Activated CD4-positive, alpha-beta T cell treated with anti-CD3 and anti-CD28 coated beads, Interleukin-2, amount 50 U/mL, for 48 hours (primary cell): ENCODE results near the gene TEX28.
"Not testable (repeated sequence)": the region's sequence is repeated elsewhere in the genome, so short reads cannot be mapped to it uniquely, and the experiment has no call there.

Source experiments
- DNase-seq, 2 experiments: peaks; one replicate each; pipeline ENCODE4 v3.0.0-alpha.2; 2020

Gene TEX28

DNA sequence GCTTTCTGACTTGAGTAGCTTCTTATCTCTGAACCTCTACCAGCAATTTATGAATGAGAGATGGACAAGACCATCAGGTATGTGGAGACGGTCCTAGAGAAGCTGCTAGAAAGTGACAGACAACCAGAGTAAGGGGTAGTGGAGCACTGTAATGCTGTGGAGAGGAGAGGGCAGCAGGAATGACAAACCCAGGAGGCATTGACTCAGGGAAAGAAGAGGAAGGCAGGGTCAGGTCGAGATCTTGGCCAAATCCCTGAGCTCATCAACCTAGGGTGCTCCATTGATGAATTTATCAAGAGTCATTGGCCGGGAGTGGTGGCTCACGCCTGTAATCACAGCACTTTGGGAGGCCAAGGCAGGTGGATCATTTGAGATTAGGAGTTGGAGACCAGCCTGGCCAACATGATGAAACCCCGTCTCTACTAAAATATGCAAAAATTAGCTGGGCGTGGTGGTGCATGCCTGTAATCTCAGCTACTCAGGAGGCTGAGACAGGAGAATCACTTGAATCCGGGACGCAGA lies 54.9 kb downstream of the TEX28 start:
- DNase-seq: not testable (repeated sequence)

DNA sequence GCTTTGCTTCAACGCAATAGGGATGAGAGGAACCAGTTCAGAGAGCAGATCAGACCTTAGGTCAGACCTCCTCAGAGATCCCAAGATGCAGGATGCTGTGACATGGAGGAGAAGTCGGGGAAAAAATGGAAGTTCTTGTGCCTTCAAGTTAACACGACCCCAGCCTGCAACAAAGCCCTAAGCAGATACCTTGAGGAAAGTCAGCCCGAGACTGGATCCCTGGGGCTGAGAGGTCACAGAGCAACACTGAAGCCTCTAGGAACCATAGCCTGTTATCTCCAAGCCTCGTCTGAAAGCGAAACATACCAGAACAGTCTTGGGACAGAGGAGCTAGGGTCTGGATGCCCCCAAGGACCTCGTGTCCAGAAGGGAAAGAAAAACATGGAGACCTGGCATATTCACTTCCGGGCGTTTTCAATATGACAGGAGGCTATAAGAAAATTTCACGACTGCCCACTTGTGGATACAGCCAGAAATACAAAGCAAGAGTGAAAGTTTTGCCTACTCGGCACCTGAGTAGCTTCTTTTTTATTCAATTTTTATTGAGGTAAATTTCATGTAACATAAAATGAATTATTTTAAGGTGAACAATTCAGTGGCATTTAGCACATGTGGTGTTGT lies 55.9 kb downstream of the TEX28 start:
- not testable (repeated sequence) for DNase-seq

DNA sequence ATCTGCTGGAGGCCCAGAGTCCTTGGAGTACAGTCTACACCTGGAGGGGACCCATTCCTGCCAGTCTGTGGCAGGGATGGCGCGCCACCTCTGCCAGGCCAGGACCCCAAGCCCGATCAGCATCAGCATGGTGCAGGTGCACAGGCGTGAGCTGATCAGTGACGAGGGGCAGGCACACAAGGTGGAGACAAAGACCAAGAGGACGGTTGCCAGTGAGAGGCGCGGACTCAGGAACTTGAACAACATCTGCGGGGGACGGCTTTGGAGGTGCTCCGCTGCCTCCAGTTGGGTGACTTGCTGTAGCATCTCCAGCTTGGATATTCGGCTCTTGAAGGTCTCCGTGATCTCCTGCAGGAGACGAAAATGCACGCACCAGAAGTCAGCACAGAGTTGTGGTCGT lies 61.3 kb downstream of the TEX28 start:
- DNase-seq: not testable (repeated sequence)

DNA sequence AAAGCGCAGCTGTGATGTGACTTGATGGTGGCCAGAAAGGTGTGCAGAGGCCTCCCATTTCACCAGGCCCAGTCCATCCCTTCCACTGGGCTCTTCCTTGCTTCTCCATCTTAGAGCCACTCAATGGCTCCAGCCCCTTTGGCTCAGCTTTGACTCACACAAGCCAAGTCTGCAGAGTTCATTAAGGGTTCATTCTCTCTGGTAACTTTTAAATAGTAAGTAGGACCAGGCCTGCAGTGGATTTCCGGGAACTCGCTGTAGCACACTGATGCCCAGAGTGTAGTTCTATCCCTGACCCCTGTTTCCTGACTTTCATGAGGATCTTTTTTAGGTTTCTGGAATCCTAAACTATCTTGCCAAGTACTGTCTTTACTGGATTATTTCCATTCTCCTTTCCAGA lies 63.5 kb downstream of the TEX28 start:
- DNase-seq: not testable (repeated sequence)

DNA sequence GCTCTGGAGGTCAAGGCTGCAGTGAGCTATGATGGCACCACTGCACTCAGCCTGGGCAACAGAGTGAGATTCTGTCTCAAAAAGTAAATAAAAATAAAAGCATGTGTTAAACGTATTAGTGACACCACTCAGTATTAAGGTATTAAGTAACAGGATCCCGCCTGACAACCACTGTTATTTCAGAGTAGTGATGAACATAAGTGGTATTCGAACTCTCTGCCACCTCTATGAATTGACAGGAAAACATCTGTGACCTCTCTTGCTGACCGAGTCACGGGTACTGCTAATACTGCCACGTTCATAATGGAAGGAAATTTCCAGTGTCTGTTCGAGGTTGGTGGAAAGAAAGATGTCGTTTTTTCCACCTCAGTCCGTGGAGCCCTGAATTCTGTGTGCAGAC lies 68.2 kb downstream of the TEX28 start:
- DNase-seq: not testable (repeated sequence)

DNA sequence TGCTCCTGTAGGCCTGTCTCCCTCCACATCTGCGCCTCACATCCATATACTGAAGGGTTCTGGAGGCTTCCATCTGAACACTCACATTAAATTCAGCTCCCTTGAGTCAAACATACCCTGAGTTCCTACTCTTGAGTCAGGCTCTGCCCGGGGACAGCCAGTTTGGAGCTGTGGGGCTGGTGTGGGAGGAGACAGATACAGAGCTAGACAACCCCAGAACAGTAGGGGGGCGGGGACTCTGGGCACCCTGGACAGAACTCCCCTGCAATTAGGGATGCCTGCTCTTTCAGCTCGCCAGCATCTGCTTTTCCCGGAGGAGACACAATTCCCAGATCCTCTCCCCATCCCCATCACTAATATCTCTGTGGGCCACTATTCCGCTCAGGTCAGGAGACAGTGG lies 69.6 kb downstream of the TEX28 start:
- not testable (repeated sequence) for DNase-seq
